GM18909 (cell line): ENCODE measurements around the gene PSMD9.
"Not testable (repeated sequence)": the region's sequence is repeated elsewhere in the genome, so short reads cannot be mapped to it uniquely, and the experiment has no call there.

Experiments
- ATAC-seq: cut with Tn5 transposase; IDR thresholded peaks from one replicate; pipeline ENCODE4 v1.9.1; 2021; ENCODE audit warnings: mild to moderate bottlenecking; ENCODE audit not compliant: unreplicated experiment, poor library complexity

Gene PSMD9

GRCh38 chr12:121872546-121873215 lies 15.9 kb upstream of the PSMD9 start:
- ATAC-seq: no peak

DNA sequence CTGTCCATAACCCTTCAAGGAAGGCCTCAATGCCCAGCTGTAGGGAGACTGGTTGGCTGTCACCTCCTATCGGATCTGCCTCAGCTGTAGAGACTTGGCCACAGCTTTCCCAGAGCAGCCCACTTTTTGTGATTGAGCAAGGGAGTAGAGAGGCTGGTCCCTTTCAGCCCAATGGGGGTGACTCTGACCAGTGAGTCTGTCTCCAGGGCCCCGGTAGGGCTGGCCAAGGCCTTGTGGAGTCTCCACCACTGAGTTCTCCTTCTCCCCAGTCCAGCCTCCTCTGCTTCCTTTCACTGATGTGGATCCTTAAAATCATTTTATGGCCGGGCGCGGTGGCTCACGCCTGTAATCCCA lies 15.4 kb upstream of the PSMD9 start:
- ATAC-seq: no peak

- ATAC-seq: no peak
These were observed 14.5 kb upstream of the PSMD9 start for GRCh38 chr12:121874071-121874470.

DNA sequence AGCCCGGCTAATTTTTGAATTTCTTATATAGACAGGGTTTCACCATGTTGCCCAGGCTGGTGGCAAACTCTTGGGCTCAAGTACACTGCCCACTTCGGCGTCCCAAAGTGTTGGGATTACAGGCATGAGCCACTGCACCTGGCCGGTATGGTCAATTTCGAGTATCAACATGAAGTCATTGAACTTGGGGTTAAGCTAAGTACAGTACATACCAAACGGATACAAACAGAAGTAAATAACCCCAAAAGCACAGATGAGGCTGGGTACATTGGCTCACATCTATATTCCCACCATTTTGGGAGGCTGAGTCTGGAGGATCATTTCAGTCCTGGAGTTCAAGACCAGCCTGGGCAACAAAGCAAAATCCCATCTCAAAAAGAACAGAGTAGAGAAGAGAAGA lies 13.0 kb upstream of the PSMD9 start:
- ATAC-seq: no peak

DNA sequence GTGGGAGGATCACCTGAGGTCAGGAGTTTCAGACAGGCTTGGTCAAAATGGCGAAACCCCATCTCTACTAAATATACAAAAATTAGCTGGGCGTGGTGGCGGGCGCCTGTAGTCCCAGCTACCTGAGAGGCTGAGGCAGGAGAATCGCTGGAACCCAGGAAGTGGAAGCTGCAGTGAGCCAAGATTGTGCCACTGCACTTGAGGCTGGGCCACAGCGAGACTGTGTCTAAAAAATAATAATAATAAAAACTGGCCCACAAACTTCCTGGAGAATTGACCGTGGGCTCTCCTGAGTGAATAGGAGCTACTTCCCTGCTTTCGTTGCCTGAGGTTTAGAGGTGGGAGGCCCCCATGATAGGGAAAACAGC lies 12.5 kb upstream of the PSMD9 start:
- ATAC-seq: not testable (repeated sequence)

DNA sequence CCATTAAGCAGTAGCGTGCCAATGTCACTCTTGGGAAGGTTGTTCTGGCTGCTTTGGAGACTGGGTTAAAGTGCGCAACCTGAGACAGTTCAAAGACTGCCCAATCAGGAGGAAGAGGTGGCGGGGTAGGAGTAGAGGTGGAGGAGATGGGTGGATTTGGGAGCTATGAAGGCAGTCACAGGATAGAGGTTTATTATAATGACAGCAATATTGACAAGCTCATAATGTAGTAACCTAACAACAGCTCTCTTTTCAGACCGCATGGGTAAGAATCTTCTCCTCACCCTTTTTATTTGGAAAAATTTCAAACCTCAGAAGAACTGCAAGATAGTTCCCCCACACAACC lies 5.3 kb upstream of the PSMD9 start:
- no peak for ATAC-seq

- not testable (repeated sequence) for ATAC-seq
These were observed 3.5 kb upstream of the PSMD9 start for GRCh38 chr12:121885129-121885528.

- no peak for ATAC-seq
These were observed 510 bp upstream of the PSMD9 start for GRCh38 chr12:121888083-121888477.

DNA sequence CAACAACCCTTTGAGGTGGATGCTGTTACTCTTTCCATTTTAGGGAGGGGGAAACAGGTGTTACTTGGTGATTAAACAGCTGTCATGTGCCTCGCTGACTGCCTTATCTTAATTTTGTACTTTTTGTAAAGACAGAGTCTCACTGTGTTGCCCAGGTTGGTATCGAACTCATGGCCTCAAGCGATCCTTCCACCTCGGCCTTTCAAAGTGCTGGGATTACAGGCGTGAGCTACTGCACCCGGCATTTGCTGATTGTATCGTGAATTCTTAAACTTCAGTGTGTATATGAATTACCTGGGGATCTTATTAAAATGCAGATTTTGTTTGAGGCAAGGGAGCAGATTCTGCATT lies 659 bp downstream of the PSMD9 start:
- ATAC-seq: no peak

GRCh38 chr12:121889661-121890060 lies 1.1 kb downstream of the PSMD9 start:
- ATAC-seq: not testable (repeated sequence)

GRCh38 chr12:121892673-121893561 lies 4.3 kb downstream of the PSMD9 start:
- no peak for ATAC-seq

- no peak for ATAC-seq
These were observed 5.4 kb downstream of the PSMD9 start for GRCh38 chr12:121893961-121894460.

DNA sequence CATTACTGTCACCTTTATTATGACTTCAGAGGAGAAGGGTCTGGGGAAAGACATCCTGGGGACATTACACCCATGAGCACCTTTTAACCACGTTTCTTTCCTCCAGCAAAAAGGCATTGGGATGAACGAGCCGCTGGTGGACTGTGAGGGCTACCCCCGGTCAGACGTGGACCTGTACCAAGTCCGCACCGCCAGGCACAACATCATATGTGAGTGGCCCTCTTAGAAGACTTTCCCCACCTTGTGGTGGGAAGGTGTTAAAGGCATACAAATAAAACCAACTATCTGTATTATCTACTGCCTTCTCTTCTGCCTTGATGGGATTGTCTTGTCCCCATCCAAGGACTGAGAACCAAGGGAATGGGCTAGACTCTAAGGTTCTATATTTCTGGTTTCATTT lies 6.0 kb downstream of the PSMD9 start:
- ATAC-seq: no peak

GRCh38 chr12:121898287-121898686 lies 9.7 kb downstream of the PSMD9 start:
- no peak for ATAC-seq

GRCh38 chr12:121899590-121899989 lies 11.0 kb downstream of the PSMD9 start:
- ATAC-seq: no peak

- no peak for ATAC-seq
These were observed 14.6 kb downstream of the PSMD9 start for GRCh38 chr12:121903202-121903601.

DNA sequence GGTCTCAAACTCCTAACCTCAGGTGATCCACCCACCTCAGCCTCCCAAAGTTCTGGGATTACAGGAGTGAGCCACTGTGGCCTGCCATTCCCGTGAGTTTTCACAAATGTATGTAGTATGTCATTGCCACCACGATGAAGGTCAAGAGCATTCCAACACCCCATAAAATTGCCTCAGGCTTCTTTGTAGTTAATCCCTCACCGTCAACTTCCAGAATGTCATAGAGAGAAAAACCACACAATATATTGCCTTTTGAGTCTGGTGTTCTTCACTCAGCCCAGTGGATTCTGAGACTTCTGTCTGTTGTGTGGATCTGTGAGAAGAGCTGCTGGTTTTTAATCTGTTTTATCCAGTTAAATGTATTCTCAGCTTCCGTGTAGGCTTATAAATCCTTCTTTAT lies 17.2 kb downstream of the PSMD9 start:
- ATAC-seq: no peak

GRCh38 chr12:121908702-121909101 lies 20.1 kb downstream of the PSMD9 start:
- ATAC-seq: no peak

DNA sequence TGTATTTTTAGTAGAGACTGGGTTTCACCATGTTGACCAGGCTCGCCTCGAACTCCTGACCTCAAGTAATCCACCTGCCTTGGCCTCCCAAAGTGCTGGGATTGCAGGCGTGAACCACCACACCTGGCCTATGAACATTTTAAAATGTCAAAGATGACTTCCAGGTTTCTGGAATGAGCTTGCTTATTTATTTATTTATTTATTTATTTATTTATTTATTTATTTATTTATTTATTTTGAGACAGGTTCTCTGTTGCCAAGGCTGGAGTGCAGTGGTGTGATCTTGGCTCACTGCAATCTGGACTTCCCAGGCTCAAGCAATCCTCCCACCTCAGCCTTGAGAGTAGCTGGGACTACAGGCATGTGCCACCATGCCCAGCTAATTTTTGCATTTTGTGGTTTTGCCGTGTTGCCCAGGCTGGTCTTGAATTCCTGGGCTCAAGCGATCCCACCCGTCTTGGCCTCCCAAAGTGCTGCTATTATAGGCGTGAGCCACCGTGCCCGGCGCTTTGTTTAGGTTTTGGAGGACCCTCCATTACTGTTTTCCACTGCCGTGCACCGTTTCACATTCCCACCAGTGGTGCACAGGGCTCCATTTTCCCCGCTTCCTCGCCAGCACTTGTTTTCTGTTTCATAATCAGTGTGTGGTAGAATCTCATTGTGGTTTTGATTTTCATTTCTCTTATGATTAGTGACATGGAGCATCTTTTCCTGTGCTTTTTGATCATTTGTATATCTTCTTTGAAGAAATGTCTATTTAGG lies 23.4 kb downstream of the PSMD9 start:
- ATAC-seq: no peak

DNA sequence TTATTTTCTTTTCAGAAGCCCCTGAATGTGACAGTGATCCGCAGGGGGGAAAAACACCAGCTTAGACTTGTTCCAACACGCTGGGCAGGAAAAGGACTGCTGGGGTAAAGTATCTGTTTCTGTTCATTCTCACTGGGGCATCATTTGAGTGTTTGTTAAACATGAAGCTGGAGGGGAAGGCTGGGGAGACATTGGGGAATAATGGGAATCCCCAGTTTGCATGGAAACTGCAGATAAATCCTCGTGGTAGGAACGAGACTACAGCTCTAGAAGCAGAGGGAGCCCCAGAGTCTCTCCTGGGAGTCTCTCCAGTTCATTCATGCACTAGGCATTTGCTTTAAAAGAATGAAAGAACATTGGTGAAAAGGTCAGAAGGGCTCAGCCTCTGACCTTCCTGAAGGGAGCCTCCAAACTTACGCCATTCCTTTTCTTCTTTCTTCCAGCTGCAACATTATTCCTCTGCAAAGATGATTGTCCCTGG lies 27.3 kb downstream of the PSMD9 start:
- no peak for ATAC-seq

DNA sequence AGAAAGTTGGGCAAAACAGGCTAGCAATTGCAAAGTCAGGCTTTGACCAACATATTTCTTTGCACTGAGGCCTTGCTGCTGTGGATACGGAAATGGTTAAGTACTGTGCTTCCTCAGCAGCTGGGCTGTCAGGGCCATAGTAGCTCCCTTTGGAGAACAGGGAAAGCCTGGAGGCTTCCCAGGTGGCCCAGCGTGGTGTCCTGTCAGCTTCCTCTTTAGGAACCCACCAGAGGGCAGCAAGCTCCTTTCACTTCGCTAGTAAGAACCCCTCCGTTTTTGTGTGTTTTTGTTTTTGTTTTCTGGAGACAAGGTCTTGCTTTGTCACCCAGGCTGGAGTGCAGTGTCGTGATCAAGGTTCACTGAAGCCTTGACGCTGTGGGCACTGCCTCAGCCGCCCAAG lies 28.1 kb downstream of the PSMD9 start:
- no peak for ATAC-seq
